HG03520 (cell line): ENCODE data around the gene FMO2.

Experiments used
- ATAC-seq: cut with Tn5 transposase; IDR thresholded peaks from one replicate; pipeline ENCODE4 v1.9.1; 2021; ENCODE audit warnings: mild to moderate bottlenecking, moderate library complexity; ENCODE audit not compliant: unreplicated experiment

Gene FMO2

GRCh38 chr1:171174560-171175294, 10.4 kb upstream of the FMO2 start:
- no peak for ATAC-seq

- no peak for ATAC-seq
These were observed 7.8 kb upstream of the FMO2 start for GRCh38 chr1:171177261-171177660.

GRCh38 chr1:171179318-171180227, 5.5 kb upstream of the FMO2 start:
- ATAC-seq: no peak

GRCh38 chr1:171180670-171181069, 4.4 kb upstream of the FMO2 start:
- no peak for ATAC-seq

- peak; percentile 82 for ATAC-seq
These were observed 3.5 kb downstream of the FMO2 start for GRCh38 chr1:171188388-171189266.

GRCh38 chr1:171191992-171192391, 6.9 kb downstream of the FMO2 start:
- ATAC-seq: no peak

- ATAC-seq: no peak
These were observed 10.7 kb downstream of the FMO2 start for GRCh38 chr1:171195767-171196166.

GRCh38 chr1:171196351-171196750, 11.3 kb downstream of the FMO2 start:
- no peak for ATAC-seq

GRCh38 chr1:171198081-171198480, 13.0 kb downstream of the FMO2 start:
- no peak for ATAC-seq

- no peak for ATAC-seq
These were observed 19.2 kb downstream of the FMO2 start for GRCh38 chr1:171204296-171204695.

- ATAC-seq: no peak
These were observed 21.3 kb downstream of the FMO2 start for GRCh38 chr1:171206204-171206977.

- no peak for ATAC-seq
These were observed 21.9 kb downstream of the FMO2 start for GRCh38 chr1:171206978-171207355.

- ATAC-seq: no peak
These were observed 22.3 kb downstream of the FMO2 start for GRCh38 chr1:171207377-171207776.

GRCh38 chr1:171210355-171210754, 25.3 kb downstream of the FMO2 start:
- no peak for ATAC-seq

- no peak for ATAC-seq
These were observed 27.7 kb downstream of the FMO2 start for GRCh38 chr1:171212607-171213351.

GRCh38 chr1:171213559-171214454, 28.7 kb downstream of the FMO2 start:
- ATAC-seq: no peak

GRCh38 chr1:171217658-171218443, 32.8 kb downstream of the FMO2 start:
- no peak for ATAC-seq

GRCh38 chr1:171218661-171219060, 33.6 kb downstream of the FMO2 start:
- ATAC-seq: no peak
